ENCODE results near the gene CHSY3. TPM values are rescaled to one million over a fixed set of nuclear protein-coding genes. Genes with fewer than 3 reads are reported as not detected.

The CHSY3 gene
- total RNA-seq, 5 donors from 2014 or later (not counting 1 experiment from before 2014, with no cell fraction given), result not detected

- Mint-ChIP-seq H3K27me3 (no peaks in the 10 kb centered on the region), H3K36me3 (no peaks in the 10 kb centered on the region), H3K4me3 (no peak overlapping the region), H3K9me3 (no peaks in the 10 kb centered on the region), H3K27ac (no peak overlapping the region), H3K4me1 (no peaks in the 10 kb centered on the region)
- no peaks in the 10 kb centered on the region for H3K4me1 ChIP-seq (ENCODE audit: control insufficient read depth in 1 of 2, extremely low read depth in 1 of 2, insufficient read depth in 2 of 2, low read length in 2 of 2)
- H3K36me3 ChIP-seq (ENCODE audit: control insufficient read depth in 2 of 2, extremely low read depth in 1 of 2, insufficient read depth in 1 of 2, low read length in 1 of 2), result no peaks in the 10 kb centered on the region
- DNase-seq (no peak), ATAC-seq (replicated peaks in 1 of 4) (no peak)
- no peaks in the 10 kb centered on the region for H3K27me3 ChIP-seq (replicated peaks in 1 of 2; ENCODE audit: control insufficient read depth in 2 of 2, extremely low read depth in 1 of 2, insufficient read depth in 2 of 2, low read length in 1 of 2)
- WGBS (ENCODE audit: insufficient coverage), result no CpG with 5 or more reads among the region's 1 CpG
- ChIA-PET CTCF (no interaction called here), POLR2A (no interaction called here)
- no peak overlapping the region for H3K27ac ChIP-seq (ENCODE audit: low read length)
- no peaks in the 10 kb centered on the region for H3K9me3 ChIP-seq
- H3K4me3 ChIP-seq (ENCODE audit: control insufficient read depth in 1 of 2, extremely low read depth in 1 of 2, low read length in 1 of 2), result no peak overlapping the region
Measured at GRCh38 chr5:130043834-130044233, 139.6 kb downstream of the CHSY3 start.

GRCh38 chr5:130045334-130045733, 141.1 kb downstream of the CHSY3 start:
- H3K27ac Mint-ChIP-seq, result no peak overlapping the region
- H3K27me3 ChIP-seq (replicated peaks in 1 of 2; ENCODE audit: control insufficient read depth in 2 of 2, extremely low read depth in 1 of 2, insufficient read depth in 2 of 2, low read length in 1 of 2), result no peaks in the 10 kb centered on the region
- ChIA-PET POLR2A (no interaction called here), CTCF (no interaction called here)
- H3K36me3 ChIP-seq (ENCODE audit: control insufficient read depth in 2 of 2, extremely low read depth in 1 of 2, insufficient read depth in 1 of 2, low read length in 1 of 2), result no peaks in the 10 kb centered on the region
- H3K4me1 Mint-ChIP-seq, result no peaks in the 10 kb centered on the region
- DNase-seq (no peak), ATAC-seq (replicated peaks in 1 of 4) (no peak)
- no peaks in the 10 kb centered on the region for H3K36me3 Mint-ChIP-seq
- H3K4me3 ChIP-seq (ENCODE audit: control insufficient read depth in 1 of 2, extremely low read depth in 1 of 2, low read length in 1 of 2), result no peak overlapping the region
- WGBS (ENCODE audit: insufficient coverage), result 68% methylated on average over 2 of the region's 3 CpGs
- H3K27me3 Mint-ChIP-seq, result no peaks in the 10 kb centered on the region
- no peaks in the 10 kb centered on the region for H3K4me1 ChIP-seq (ENCODE audit: control insufficient read depth in 1 of 2, extremely low read depth in 1 of 2, insufficient read depth in 2 of 2, low read length in 2 of 2)
- H3K4me3 Mint-ChIP-seq, result no peak overlapping the region
- no peak overlapping the region for H3K27ac ChIP-seq (ENCODE audit: low read length)
- H3K9me3 ChIP-seq, result no peaks in the 10 kb centered on the region
- H3K9me3 Mint-ChIP-seq, result no peaks in the 10 kb centered on the region

- CTCF ChIA-PET, result no interaction called here
- no CpG with 5 or more reads among the region's 3 CpGs for WGBS (ENCODE audit: insufficient coverage)
- H3K9me3 ChIP-seq, result no peaks in the 10 kb centered on the region
- ATAC-seq (replicated peaks in 1 of 4) (no peak), DNase-seq (no peak)
- H3K27ac ChIP-seq (ENCODE audit: low read length), result no peak overlapping the region
- POLR2A ChIA-PET, result no interaction called here
- no peaks in the 10 kb centered on the region for H3K4me1 ChIP-seq (ENCODE audit: control insufficient read depth in 1 of 2, extremely low read depth in 1 of 2, insufficient read depth in 2 of 2, low read length in 2 of 2)
- H3K27ac Mint-ChIP-seq, result no peak overlapping the region
- no peaks in the 10 kb centered on the region for H3K36me3 ChIP-seq (ENCODE audit: control insufficient read depth in 2 of 2, extremely low read depth in 1 of 2, insufficient read depth in 1 of 2, low read length in 1 of 2)
- H3K9me3 Mint-ChIP-seq, result no peaks in the 10 kb centered on the region
- no peaks in the 10 kb centered on the region for H3K27me3 ChIP-seq (replicated peaks in 1 of 2; ENCODE audit: control insufficient read depth in 2 of 2, extremely low read depth in 1 of 2, insufficient read depth in 2 of 2, low read length in 1 of 2)
- no peaks in the 10 kb centered on the region for H3K4me1 Mint-ChIP-seq
- no peaks in the 10 kb centered on the region for H3K36me3 Mint-ChIP-seq
- H3K27me3 Mint-ChIP-seq, result peaks cover 0 to 3% of the 10 kb centered on the region in 2 donors
- no peak overlapping the region for H3K4me3 ChIP-seq (ENCODE audit: control insufficient read depth in 1 of 2, extremely low read depth in 1 of 2, low read length in 1 of 2)
- H3K4me3 Mint-ChIP-seq, result no peak overlapping the region
Measured at GRCh38 chr5:130050585-130050984, 146.3 kb downstream of the CHSY3 start.

GRCh38 chr5:130052752-130053151, 148.5 kb downstream of the CHSY3 start:
- POLR2A ChIA-PET, result no interaction called here

GRCh38 chr5:130055572-130055971, 151.3 kb downstream of the CHSY3 start:
- no peak overlapping the region for H3K4me3 ChIP-seq (ENCODE audit: control insufficient read depth in 1 of 2, extremely low read depth in 1 of 2, low read length in 1 of 2)
- ATAC-seq (replicated peaks in 1 of 4) (no peak), DNase-seq (no peak)
- no peaks in the 10 kb centered on the region for H3K36me3 ChIP-seq (ENCODE audit: control insufficient read depth in 2 of 2, extremely low read depth in 1 of 2, insufficient read depth in 1 of 2, low read length in 1 of 2)
- Mint-ChIP-seq H3K9me3 (no peaks in the 10 kb centered on the region), H3K4me1 (no peaks in the 10 kb centered on the region), H3K27ac (no peak overlapping the region), H3K36me3 (no peaks in the 10 kb centered on the region), H3K4me3 (no peak overlapping the region), H3K27me3 (peaks cover 3 to 9% of the 10 kb centered on the region in 2 donors)
- ChIA-PET POLR2A (no interaction called here), CTCF (no interaction called here)
- H3K9me3 ChIP-seq, result no peaks in the 10 kb centered on the region
- no peaks in the 10 kb centered on the region for H3K27me3 ChIP-seq (replicated peaks in 1 of 2; ENCODE audit: control insufficient read depth in 2 of 2, extremely low read depth in 1 of 2, insufficient read depth in 2 of 2, low read length in 1 of 2)
- 83% methylated on average over 4 of the region's 4 CpGs for WGBS (ENCODE audit: insufficient coverage)
- H3K4me1 ChIP-seq (ENCODE audit: control insufficient read depth in 1 of 2, extremely low read depth in 1 of 2, insufficient read depth in 2 of 2, low read length in 2 of 2), result no peaks in the 10 kb centered on the region
- H3K27ac ChIP-seq (ENCODE audit: low read length), result no peak overlapping the region

More at GRCh38 chr5:130052752-130053151, 148.5 kb downstream of the CHSY3 start:
- H3K36me3 Mint-ChIP-seq, result no peaks in the 10 kb centered on the region
- Histone ChIP-seq H3K27ac (ENCODE audit: low read length) (no peak overlapping the region), H3K4me3 (ENCODE audit: control insufficient read depth in 1 of 2, extremely low read depth in 1 of 2, low read length in 1 of 2) (no peak overlapping the region), H3K4me1 (ENCODE audit: control insufficient read depth in 1 of 2, extremely low read depth in 1 of 2, insufficient read depth in 2 of 2, low read length in 2 of 2) (no peaks in the 10 kb centered on the region), H3K9me3 (no peaks in the 10 kb centered on the region), H3K36me3 (ENCODE audit: control insufficient read depth in 2 of 2, extremely low read depth in 1 of 2, insufficient read depth in 1 of 2, low read length in 1 of 2) (no peaks in the 10 kb centered on the region), H3K27me3 (replicated peaks in 1 of 2; ENCODE audit: control insufficient read depth in 2 of 2, extremely low read depth in 1 of 2, insufficient read depth in 2 of 2, low read length in 1 of 2) (no peaks in the 10 kb centered on the region)
- H3K4me1 Mint-ChIP-seq, result no peaks in the 10 kb centered on the region
- CTCF ChIA-PET, result no interaction called here
- no peaks in the 10 kb centered on the region for H3K9me3 Mint-ChIP-seq
- H3K4me3 Mint-ChIP-seq, result no peak overlapping the region
- no peak overlapping the region for H3K27ac Mint-ChIP-seq
- H3K27me3 Mint-ChIP-seq, result peaks cover 0 to 6% of the 10 kb centered on the region in 2 donors
- no CpG with 5 or more reads among the region's 1 CpG for WGBS (ENCODE audit: insufficient coverage)
- DNase-seq, result no peak
- ATAC-seq (replicated peaks in 1 of 4), result no peak

- H3K4me3 ChIP-seq (ENCODE audit: control insufficient read depth in 1 of 2, extremely low read depth in 1 of 2, low read length in 1 of 2), result no peak overlapping the region
- H3K27ac ChIP-seq (ENCODE audit: low read length), result no peak overlapping the region
- no peak for DNase-seq
- no peak overlapping the region for H3K4me3 Mint-ChIP-seq
- H3K36me3 Mint-ChIP-seq, result no peaks in the 10 kb centered on the region
- H3K4me1 ChIP-seq (ENCODE audit: control insufficient read depth in 1 of 2, extremely low read depth in 1 of 2, insufficient read depth in 2 of 2, low read length in 2 of 2), result no peaks in the 10 kb centered on the region
- CTCF ChIA-PET, result no interaction called here
- WGBS (ENCODE audit: insufficient coverage), result no CpG with 5 or more reads among the region's 2 CpGs
- H3K27me3 ChIP-seq (replicated peaks in 1 of 2; ENCODE audit: control insufficient read depth in 2 of 2, extremely low read depth in 1 of 2, insufficient read depth in 2 of 2, low read length in 1 of 2), result no peaks in the 10 kb centered on the region
- H3K36me3 ChIP-seq (ENCODE audit: control insufficient read depth in 2 of 2, extremely low read depth in 1 of 2, insufficient read depth in 1 of 2, low read length in 1 of 2), result no peaks in the 10 kb centered on the region
- peaks cover 3 to 9% of the 10 kb centered on the region in 2 donors for H3K27me3 Mint-ChIP-seq
- no peaks in the 10 kb centered on the region for H3K9me3 ChIP-seq
- POLR2A ChIA-PET, result no interaction called here
- H3K27ac Mint-ChIP-seq, result no peak overlapping the region
- H3K4me1 Mint-ChIP-seq, result no peaks in the 10 kb centered on the region
- no peak for ATAC-seq (replicated peaks in 1 of 4)
- no peaks in the 10 kb centered on the region for H3K9me3 Mint-ChIP-seq
Measured at GRCh38 chr5:130061746-130062145, 157.5 kb downstream of the CHSY3 start.

- Histone ChIP-seq H3K27me3 (replicated peaks in 1 of 2; ENCODE audit: control insufficient read depth in 2 of 2, extremely low read depth in 1 of 2, insufficient read depth in 2 of 2, low read length in 1 of 2) (no peaks in the 10 kb centered on the region), H3K9me3 (no peaks in the 10 kb centered on the region), H3K4me3 (ENCODE audit: control insufficient read depth in 1 of 2, extremely low read depth in 1 of 2, low read length in 1 of 2) (no peak overlapping the region), H3K4me1 (ENCODE audit: control insufficient read depth in 1 of 2, extremely low read depth in 1 of 2, insufficient read depth in 2 of 2, low read length in 2 of 2) (no peaks in the 10 kb centered on the region), H3K36me3 (ENCODE audit: control insufficient read depth in 2 of 2, extremely low read depth in 1 of 2, insufficient read depth in 1 of 2, low read length in 1 of 2) (no peaks in the 10 kb centered on the region), H3K27ac (ENCODE audit: low read length) (no peak overlapping the region)
- H3K27me3 Mint-ChIP-seq, result peaks cover 3 to 4% of the 10 kb centered on the region in 2 donors
- DNase-seq, result no peak
- POLR2A ChIA-PET, result no interaction called here
- H3K4me1 Mint-ChIP-seq, result no peaks in the 10 kb centered on the region
- CTCF ChIA-PET, result no interaction called here
- no CpG with 5 or more reads among the region's 3 CpGs for WGBS (ENCODE audit: insufficient coverage)
- no peak overlapping the region for H3K4me3 Mint-ChIP-seq
- ATAC-seq (replicated peaks in 1 of 4), result no peak
- no peaks in the 10 kb centered on the region for H3K9me3 Mint-ChIP-seq
- no peaks in the 10 kb centered on the region for H3K36me3 Mint-ChIP-seq
- H3K27ac Mint-ChIP-seq, result no peak overlapping the region
Measured at GRCh38 chr5:130063603-130064002, 159.3 kb downstream of the CHSY3 start.
